ENCODE data around the gene CACNA2D3.

- no peak for TF ChIP-seq CTCF (IDR thresholded peaks at IDR 0.05)
- no peak for TF ChIP-seq POLR2A (IDR thresholded peaks at IDR 0.05)
These were observed 137.3 kb downstream of the CACNA2D3 start for GRCh38 chr3:54259636-54260035.

Data from uterus (tissue), 2 donors.